GM12878 (cell line): ENCODE results near the gene ACD. TPM values are rescaled to one million over a fixed set of nuclear protein-coding genes. Genes with fewer than 3 reads are reported as not detected.

Experiments used
- BACH1 ChIP-seq: fragments of 450-650 bp; IDR thresholded peaks from 2 replicates; pipeline ENCODE4 v1.6.1; 2017; ENCODE audit warnings: mild to moderate bottlenecking, borderline replicate concordance
- CBFB ChIP-seq: IDR thresholded peaks from 2 replicates; pipeline ENCODE4 v1.6.1; 2016; ENCODE audit warnings: antibody characterized with exemption, low read depth
- CHD1 ChIP-seq: IDR thresholded peaks from 2 replicates; pipeline ENCODE4 v1.6.1; 2012; ENCODE audit warnings: low read depth, low read length, improper control_type of control experiment
- CREB1 ChIP-seq: IDR thresholded peaks from 2 replicates; pipeline ENCODE4 v1.6.1; 2012; ENCODE audit warnings: low read depth, mild to moderate bottlenecking, inconsistent platforms
- CTCF ChIP-seq, 3 experiments: IDR thresholded peaks in 2 of 3; conservative IDR thresholded peaks in 1 of 3; 2 replicates each; pipeline ENCODE4 v1.5.1; 2011; ENCODE audit warnings: low read depth in 3 of 3, low read length in 3 of 3, mild to moderate bottlenecking in 3 of 3, control low read depth in 2 of 3, moderate library complexity in 2 of 3, inconsistent platforms in 1 of 3, mixed read lengths in 1 of 3; ENCODE audit not compliant: control insufficient read depth in 2 of 3, insufficient read depth in 1 of 3; ENCODE audit errors: extremely low read depth in 1 of 3
- EGR1 ChIP-seq, 2 experiments: IDR thresholded peaks; 1 replicate in 1 of 2; 2 replicates in 1 of 2; pipeline ENCODE4 v1.6.1; 2011 to 2012; ENCODE audit warnings: low read depth in 2 of 2, low read length in 2 of 2, borderline replicate concordance in 1 of 2, mild to moderate bottlenecking in 1 of 2, moderate library complexity in 1 of 2
- ETV6 ChIP-seq, 2 experiments: fragments of 450-650 bp in 1 of 2; IDR thresholded peaks in 1 of 2; conservative IDR thresholded peaks in 1 of 2; 2 replicates each; pipeline ENCODE4 v1.6.1; 2014; ENCODE audit warnings: antibody characterized with exemption in 1 of 2, borderline replicate concordance in 1 of 2, low read depth in 1 of 2, mild to moderate bottlenecking in 1 of 2, moderate library complexity in 1 of 2
- HCFC1 ChIP-seq: fragments of 150-350 bp; IDR thresholded peaks from 2 replicates; pipeline ENCODE4 v1.6.1; 2014; ENCODE audit warnings: low read length
- HDAC2 ChIP-seq: fragments of 200-600 bp; sonication (generic); IDR thresholded peaks from 2 replicates; pipeline ENCODE4 v1.6.1; 2017
- MEF2A ChIP-seq: IDR thresholded peaks from 2 replicates; pipeline ENCODE4 v1.6.1; 2011; ENCODE audit warnings: low read depth, mild to moderate bottlenecking, low read length, moderate library complexity; ENCODE audit not compliant: insufficient read depth
- MEF2B ChIP-seq: fragments of 450-650 bp; IDR thresholded peaks from 2 replicates; pipeline ENCODE4 v1.6.1; 2018; ENCODE audit warnings: mild to moderate bottlenecking, moderate library complexity; ENCODE audit not compliant: partially characterized antibody, poor library complexity, severe bottlenecking
- MYB ChIP-seq: fragments of 150-350 bp; IDR thresholded peaks from 2 replicates; pipeline ENCODE4 v1.6.1; 2014; ENCODE audit warnings: mild to moderate bottlenecking, low read depth, low read length, borderline replicate concordance
- NFIC ChIP-seq: IDR thresholded peaks from 2 replicates; pipeline ENCODE4 v1.6.1; 2012; ENCODE audit warnings: low read depth, mild to moderate bottlenecking, inconsistent platforms, low read length, moderate library complexity
- REST ChIP-seq: IDR thresholded peaks from 2 replicates; pipeline ENCODE4 v1.6.1; 2012; ENCODE audit warnings: mild to moderate bottlenecking, low read depth, low read length
- SP1 ChIP-seq: IDR thresholded peaks from one replicate; pipeline ENCODE4 v1.6.1; 2011; ENCODE audit warnings: low read depth, low read length
- SUPT20H ChIP-seq: IDR thresholded peaks from 2 replicates; pipeline ENCODE4 v1.6.1; 2011; ENCODE audit warnings: low read depth, mild to moderate bottlenecking, low read length, moderate library complexity, borderline replicate concordance; ENCODE audit not compliant: control insufficient read depth
- ZBTB40 ChIP-seq: fragments of 450-650 bp; IDR thresholded peaks from 2 replicates; pipeline ENCODE4 v1.6.1; 2016; ENCODE audit warnings: mild to moderate bottlenecking, moderate library complexity, borderline replicate concordance
- ZNF24 ChIP-seq: fragments of 450-650 bp; IDR thresholded peaks from 2 replicates; pipeline ENCODE4 v1.6.1; 2017; ENCODE audit warnings: antibody characterized with exemption, mild to moderate bottlenecking
- polyA plus RNA-seq, 11 experiments: library from polyadenylated mRNA; depleted of rRNA in 4 of 11; unstranded in 6 of 11; stranded (reverse) in 5 of 11; fragments of >200 nt; fragmentation: Nextera tagmentation in 4 of 11; fragmentation: Illumina TruSeq in 1 of 11; extraction: Ambion mirVana in 4 of 11; extraction: Trizol in 1 of 11; gene quantifications; 1 replicate in 1 of 11; 2 replicates in 10 of 11; pipeline versions ENCODE4 v1.2.1 to v1.2.3, GENCODE V29; 2011 to 2016; ENCODE audit warnings: inconsistent platforms in 2 of 11, missing spikeins in 2 of 11, low read depth in 1 of 11
- total RNA-seq, 4 experiments: library from RNA; depleted of rRNA in 3 of 4; stranded (reverse); fragments of >200 nt in 3 of 4; fragmentation: Illumina TruSeq in 1 of 4; extraction: Trizol in 1 of 4; gene quantifications; 2 replicates each; pipeline versions ENCODE4 v1.2.1 to v1.2.3, GENCODE V29; 2013 to 2021
- TF ChIP-seq, protein P1 (sequence below): fragments of 450-650 bp; IDR thresholded peaks from 2 replicates; pipeline ENCODE4 v1.6.1; 2017; ENCODE audit warnings: low read depth, mild to moderate bottlenecking, moderate library complexity

The ACD gene
- total and polyA plus RNA-seq, 10 of the 15 experiments (the other 5 are each of a cell fraction or from before 2014, with no cell fraction given), result 2.9 to 46.7 (median 23.9) TPM

- TF ChIP-seq CTCF (IDR thresholded peaks at IDR 0.05 in 2 of 3, conservative IDR thresholded peaks at IDR 0.05 in 1 of 3; ENCODE audit: control insufficient read depth in 2 of 3, extremely low read depth in 1 of 3, insufficient read depth in 1 of 3, low read depth in 3 of 3, low read length in 3 of 3), result no peak
- peak; percentile 51 for TF ChIP-seq HCFC1
- TF ChIP-seq REST, result no peak
- TF ChIP-seq BACH1, result peak; percentile 13; the same call in 1 of the 2 replicates
- TF ChIP-seq, protein P1, sequence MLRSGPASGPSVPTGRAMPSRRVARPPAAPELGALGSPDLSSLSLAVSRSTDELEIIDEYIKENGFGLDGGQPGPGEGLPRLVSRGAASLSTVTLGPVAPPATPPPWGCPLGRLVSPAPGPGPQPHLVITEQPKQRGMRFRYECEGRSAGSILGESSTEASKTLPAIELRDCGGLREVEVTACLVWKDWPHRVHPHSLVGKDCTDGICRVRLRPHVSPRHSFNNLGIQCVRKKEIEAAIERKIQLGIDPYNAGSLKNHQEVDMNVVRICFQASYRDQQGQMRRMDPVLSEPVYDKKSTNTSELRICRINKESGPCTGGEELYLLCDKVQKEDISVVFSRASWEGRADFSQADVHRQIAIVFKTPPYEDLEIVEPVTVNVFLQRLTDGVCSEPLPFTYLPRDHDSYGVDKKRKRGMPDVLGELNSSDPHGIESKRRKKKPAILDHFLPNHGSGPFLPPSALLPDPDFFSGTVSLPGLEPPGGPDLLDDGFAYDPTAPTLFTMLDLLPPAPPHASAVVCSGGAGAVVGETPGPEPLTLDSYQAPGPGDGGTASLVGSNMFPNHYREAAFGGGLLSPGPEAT, result peak; percentile 54; the same call in 1 of the 2 replicates
- TF ChIP-seq CREB1, result no peak
- no peak for TF ChIP-seq ZNF24
- TF ChIP-seq CBFB, result no peak
- peak; percentile 15 for TF ChIP-seq MEF2B
- TF ChIP-seq ZBTB40, result no peak
- no peak for TF ChIP-seq HDAC2
- TF ChIP-seq SUPT20H, result no peak
- no peak for TF ChIP-seq MEF2A
- TF ChIP-seq SP1, result no peak
- no peak for TF ChIP-seq ETV6 (conservative IDR thresholded peaks at IDR 0.05 in 1 of 2, IDR thresholded peaks at IDR 0.05 in 1 of 2; ENCODE audit: borderline replicate concordance in 1 of 2, low read depth in 1 of 2)
- no peak for TF ChIP-seq MYB
- TF ChIP-seq NFIC, result no peak
- TF ChIP-seq CHD1, result no peak
- peak; percentile 39 to 75 for TF ChIP-seq EGR1 (IDR thresholded peaks at IDR 0.05; ENCODE audit: borderline replicate concordance in 1 of 2, low read depth in 2 of 2, low read length in 2 of 2)
Observed at GRCh38 chr16:67660564-67661028, 536 bp upstream of the ACD start, which contains the start of gene PARD6A (continued).
